GM23248 (cell line): ENCODE measurements around the gene ADAM19. TPM values are rescaled to one million over a fixed set of nuclear protein-coding genes. Genes with fewer than 3 reads are reported as not detected.
A peak's percentile ranks its signal among the peaks of the same experiment; 100 is the strongest.

Experiments used
- DNase-seq: peaks from one replicate; pipeline ENCODE4 v3.0.0-alpha.2; 2015
- H2AFZ ChIP-seq: fragments of 200-600 bp; sonication (generic); 2 replicates; pipeline ENCODE4 v1.6.1; 2016; ENCODE audit warnings: antibody characterized with exemption
- H3F3A ChIP-seq: fragments of 200-600 bp; sonication (generic); 2 replicates; pipeline ENCODE4 v1.6.1; 2016; ENCODE audit warnings: mild to moderate bottlenecking, antibody characterized with exemption, mixed run types; ENCODE audit not compliant: insufficient read depth
- H3K27ac ChIP-seq: fragments of 200-600 bp; sonication (generic); 2 replicates; pipeline ENCODE4 v1.5.1; 2016; ENCODE audit warnings: mild to moderate bottlenecking
- H3K27me3 ChIP-seq: fragments of 200-600 bp; sonication (generic); replicated peaks from 2 replicates; pipeline ENCODE4 v1.6.1; 2016; ENCODE audit warnings: mild to moderate bottlenecking; ENCODE audit not compliant: insufficient read depth
- H3K36me3 ChIP-seq: fragments of 200-600 bp; sonication (generic); 2 replicates; pipeline ENCODE4 v1.6.1; 2016; ENCODE audit warnings: low read depth, mild to moderate bottlenecking
- H3K4me1 ChIP-seq: fragments of 200-600 bp; sonication (generic); 2 replicates; pipeline ENCODE4 v1.6.1; 2016; ENCODE audit warnings: mild to moderate bottlenecking; ENCODE audit not compliant: insufficient read depth
- H3K4me2 ChIP-seq: fragments of 200-600 bp; sonication (generic); one replicate; pipeline ENCODE4 v1.6.1; 2016; ENCODE audit warnings: mild to moderate bottlenecking; ENCODE audit not compliant: unreplicated experiment
- H3K4me3 ChIP-seq: fragments of 200-600 bp; sonication (generic); 2 replicates; pipeline ENCODE4 v1.5.1; 2016; ENCODE audit warnings: mild to moderate bottlenecking
- H3K79me2 ChIP-seq: fragments of 200-600 bp; sonication (generic); 2 replicates; pipeline ENCODE4 v1.6.1; 2016; ENCODE audit warnings: mild to moderate bottlenecking; ENCODE audit not compliant: insufficient read depth
- H3K9ac ChIP-seq: fragments of 200-600 bp; sonication (generic); 2 replicates; pipeline ENCODE4 v1.6.1; 2016; ENCODE audit warnings: mild to moderate bottlenecking
- H3K9me2 ChIP-seq: fragments of 200-600 bp; sonication (generic); 2 replicates; pipeline ENCODE4 v1.6.1; 2016; ENCODE audit warnings: mixed run types, mild to moderate bottlenecking, moderate library complexity; ENCODE audit not compliant: insufficient read depth
- H3K9me3 ChIP-seq: fragments of 200-600 bp; sonication (generic); one replicate; pipeline ENCODE4 v1.6.1; 2017; ENCODE audit warnings: low read depth
- H4K20me1 ChIP-seq: fragments of 200-600 bp; sonication (generic); 2 replicates; pipeline ENCODE4 v1.6.0; 2016; ENCODE audit not compliant: insufficient read depth
- EZH2 ChIP-seq: fragments of 200-600 bp; sonication (generic); IDR thresholded peaks from 2 replicates; pipeline ENCODE4 v1.6.1; 2018; ENCODE audit warnings: antibody characterized with exemption, mild to moderate bottlenecking; ENCODE audit not compliant: insufficient read depth, poor library complexity, severe bottlenecking
- EZH2phosphoT487 ChIP-seq: fragments of 200-600 bp; sonication (generic); IDR thresholded peaks from 2 replicates; pipeline ENCODE4 v1.6.1; 2018; ENCODE audit warnings: antibody characterized with exemption, moderate library complexity, mild to moderate bottlenecking, low read depth; ENCODE audit not compliant: insufficient read depth
- WGBS, 2 experiments: methylation state at CpG; one replicate each; pipeline ENCODE4 v1.1.6; 2015 to 2017; ENCODE audit warnings: low lambda C conversion rate in 2 of 2, low coverage in 1 of 2; ENCODE audit errors: missing lambda C conversion rate in 2 of 2; 5-methylcytosine and 5-hydroxymethylcytosine counted together
- in situ Hi-C: fragments of 300-500 bp; cut with MboI; formaldehyde crosslinking; loops from 2 replicates; pipeline ENCODE4 v1.15.0; 2020
- polyA plus RNA-seq: library from polyadenylated mRNA; unstranded; fragments of >200 nt; fragmentation: Nextera tagmentation; extraction: Ambion mirVana; gene quantifications from 2 replicates; pipeline ENCODE4 v1.2.1, GENCODE V29; 2016
- total RNA-seq: library from RNA; depleted of rRNA; stranded (reverse); fragments of >200 nt; shearing (Covaris generic); gene quantifications from 2 replicates; pipeline ENCODE4 v1.2.3, GENCODE V29; 2014; rRNA removed

ADAM19 gene
- total RNA-seq = 20.5 and 21.1 TPM in 2 replicates
- polyA plus RNA-seq = 18.1 and 18.8 TPM in 2 replicates

DNA sequence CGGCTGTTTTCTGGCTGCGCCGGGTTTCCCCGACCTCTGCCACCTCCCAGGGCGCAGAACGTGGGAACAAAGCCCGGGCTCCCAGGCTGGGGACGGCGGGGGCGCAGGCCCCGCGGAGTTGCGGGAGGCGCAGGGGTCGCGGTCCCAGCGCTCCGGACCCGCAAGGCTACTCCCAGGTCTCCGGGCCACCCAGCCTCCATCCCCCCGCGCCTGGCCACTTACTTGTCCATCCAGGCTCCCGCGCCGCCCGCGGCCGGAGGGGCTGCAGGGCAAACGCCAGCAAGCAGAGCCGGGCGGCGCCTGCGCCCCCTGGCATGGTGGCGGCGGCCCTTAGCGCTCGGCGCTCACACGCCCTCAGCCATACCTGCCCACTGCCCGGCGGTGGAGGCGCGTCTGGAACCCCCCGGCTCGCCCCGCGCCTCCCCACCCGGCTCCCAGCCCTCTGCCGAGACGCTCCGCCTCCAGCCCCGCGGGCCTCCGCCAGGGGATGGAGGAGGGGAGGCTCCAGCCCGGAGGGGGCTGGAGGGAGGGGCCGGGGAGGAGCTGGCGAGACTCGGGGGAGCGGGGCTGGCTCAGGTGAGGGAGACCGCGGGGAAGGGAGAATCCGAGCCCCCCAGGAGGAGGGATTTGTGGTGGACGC lies at the start of gene ADAM19:
Gene ADAM19 (minus strand): TSS at position 395 of the 640 bp plus-strand sequence. CDS start 79 bp downstream, at position 316.
- Histone ChIP-seq H3K36me3 (no peaks in the 10 kb centered on the region), H3K4me3 (peak within 1 kb of the TSS; percentile 90), H3K9me2 (no peaks in the 10 kb centered on the region), H3K4me1 (peaks cover 27% of the 10 kb centered on the region), H3F3A (peaks cover 21% of the 10 kb centered on the region; the same call in 1 of the 2 replicates), H4K20me1 (no peaks in the 10 kb centered on the region), H3K4me2 (peak within 1 kb of the TSS; percentile 82), H3K27me3 (no peaks in the 10 kb centered on the region), H3K79me2 (peaks cover 46% of the 10 kb centered on the region), H3K9ac (peak within 1 kb of the TSS; percentile 84), H3K27ac (peak within 1 kb of the TSS; percentile 61), H2AFZ (peak within 1 kb of the TSS; percentile 89), H3K9me3 (no peaks in the 10 kb centered on the region)
- no peak for TF ChIP-seq EZH2
- in situ Hi-C loops = no loop called here
- DNase-seq = peak; percentile 78
- WGBS, 2 experiments = 0 to 1% methylated on average over 29 to 34 of the region's 63 CpGs

DNA sequence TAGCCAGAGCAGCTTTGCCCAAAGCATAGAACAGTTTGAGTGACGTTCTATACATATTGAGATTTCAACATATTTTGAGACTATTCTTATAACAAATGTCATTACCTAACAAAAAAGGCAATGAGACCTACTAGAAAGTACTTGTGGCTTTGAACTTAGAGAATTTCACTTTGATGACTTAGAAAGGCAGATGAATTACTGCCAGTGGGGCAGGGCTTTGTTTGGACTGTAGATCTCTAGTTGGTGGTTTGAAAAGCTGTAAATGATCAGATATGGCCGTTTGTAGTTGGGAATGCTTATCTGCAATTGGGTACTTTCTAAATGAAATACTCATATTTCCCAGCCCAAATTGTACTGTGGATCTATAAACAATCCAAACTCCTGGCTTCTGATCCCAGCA lies 48.6 kb upstream of the ADAM19 start:
- DNase-seq = no peak
- in situ Hi-C loops = no loop called here
- Histone ChIP-seq H3K4me3 (no peak overlapping the region), H3F3A (no peaks in the 10 kb centered on the region), H3K79me2 (no peaks in the 10 kb centered on the region), H3K9ac (no peak overlapping the region), H2AFZ (no peak overlapping the region), H3K4me2 (no peak overlapping the region), H3K9me2 (no peaks in the 10 kb centered on the region), H3K27me3 (no peaks in the 10 kb centered on the region), H3K36me3 (no peaks in the 10 kb centered on the region), H3K27ac (no peak overlapping the region), H4K20me1 (no peaks in the 10 kb centered on the region), H3K9me3 (no peaks in the 10 kb centered on the region), H3K4me1 (no peaks in the 10 kb centered on the region)
- TF ChIP-seq EZH2phosphoT487 (no peak), EZH2 (no peak)
- WGBS, 2 experiments = 23 to 32% methylated on average over 2 of the region's 2 CpGs

DNA sequence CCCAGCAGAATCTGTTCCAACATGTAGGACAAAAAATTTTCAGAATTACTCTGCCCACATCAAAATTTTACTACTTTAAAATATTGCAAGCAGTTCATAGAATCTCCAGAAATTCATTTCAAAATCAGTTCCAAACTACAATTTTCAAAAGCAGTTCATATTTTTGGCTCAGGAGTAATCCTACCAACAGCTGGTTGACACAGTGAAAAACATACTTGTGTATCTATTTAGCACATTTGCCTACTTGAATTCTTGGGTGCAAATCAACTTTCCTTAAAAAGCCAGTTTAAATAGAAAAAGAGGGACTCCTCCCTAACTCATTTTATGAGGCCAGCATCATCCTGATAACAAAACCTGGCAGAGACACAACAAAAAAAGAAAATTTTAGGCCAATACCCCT lies 45.2 kb upstream of the ADAM19 start:
- H4K20me1 ChIP-seq = no peaks in the 10 kb centered on the region
- in situ Hi-C loops = no loop called here
- no peak overlapping the region for H3K4me2 ChIP-seq
- no peaks in the 10 kb centered on the region for H3K4me1 ChIP-seq
- H3K27ac ChIP-seq = no peak overlapping the region
- no peaks in the 10 kb centered on the region for H3K79me2 ChIP-seq
- no peaks in the 10 kb centered on the region for H3F3A ChIP-seq
- H3K9me2 ChIP-seq = no peaks in the 10 kb centered on the region
- H3K4me3 ChIP-seq = no peak overlapping the region
- H3K27me3 ChIP-seq = no peaks in the 10 kb centered on the region
- TF ChIP-seq EZH2phosphoT487 (no peak), EZH2 (no peak)
- H3K36me3 ChIP-seq = no peaks in the 10 kb centered on the region
- no peak overlapping the region for H3K9ac ChIP-seq
- no peak for DNase-seq
- H3K9me3 ChIP-seq = no peaks in the 10 kb centered on the region
- H2AFZ ChIP-seq = no peak overlapping the region

DNA sequence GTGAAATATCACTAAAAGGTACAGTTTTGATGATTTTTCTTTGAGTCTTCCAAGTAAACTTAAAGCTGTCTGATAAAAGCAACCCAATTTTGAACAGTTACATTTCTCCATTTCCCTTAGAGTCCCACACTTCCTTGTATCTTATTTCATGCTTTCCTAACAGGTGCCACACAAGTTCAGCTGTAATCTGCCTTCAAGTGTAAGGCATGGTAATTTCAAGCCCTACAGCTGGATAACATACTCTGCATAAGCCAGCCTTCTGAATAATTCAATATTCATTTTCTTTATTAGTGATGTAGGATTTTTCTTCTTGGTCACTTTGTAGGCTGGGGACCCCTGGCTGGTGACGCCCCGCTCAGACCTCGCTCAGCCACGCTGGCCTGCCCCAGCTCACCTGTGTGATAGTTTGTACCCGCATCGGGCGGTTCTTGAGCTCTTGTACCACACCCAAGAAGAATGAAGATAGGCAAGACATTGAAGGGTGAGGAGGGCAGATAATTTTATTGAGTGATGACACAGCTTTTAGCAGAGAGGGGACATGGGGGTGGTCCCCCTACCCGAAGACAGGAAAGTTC lies 42.7 kb upstream of the ADAM19 start:
- Histone ChIP-seq H2AFZ (no peak overlapping the region), H3K36me3 (no peaks in the 10 kb centered on the region), H3K4me1 (no peaks in the 10 kb centered on the region), H3K9me3 (no peaks in the 10 kb centered on the region), H4K20me1 (no peaks in the 10 kb centered on the region), H3K9ac (no peak overlapping the region), H3K4me2 (no peak overlapping the region), H3K9me2 (no peaks in the 10 kb centered on the region), H3F3A (no peaks in the 10 kb centered on the region), H3K27me3 (no peaks in the 10 kb centered on the region), H3K4me3 (no peak overlapping the region), H3K79me2 (no peaks in the 10 kb centered on the region), H3K27ac (no peak overlapping the region)
- 91 to 92% methylated on average over 8 of the region's 8 CpGs for WGBS, 2 experiments
- in situ Hi-C loops = no loop called here
- no peak for TF ChIP-seq EZH2phosphoT487
- no peak for TF ChIP-seq EZH2
- DNase-seq = no peak
